ENCODE measurements around the gene RAB40C.

Gene RAB40C

GRCh38 chr16:575354-576196 is 14.3 kb upstream of the RAB40C start:
- DNase-seq, result no peak

DNA sequence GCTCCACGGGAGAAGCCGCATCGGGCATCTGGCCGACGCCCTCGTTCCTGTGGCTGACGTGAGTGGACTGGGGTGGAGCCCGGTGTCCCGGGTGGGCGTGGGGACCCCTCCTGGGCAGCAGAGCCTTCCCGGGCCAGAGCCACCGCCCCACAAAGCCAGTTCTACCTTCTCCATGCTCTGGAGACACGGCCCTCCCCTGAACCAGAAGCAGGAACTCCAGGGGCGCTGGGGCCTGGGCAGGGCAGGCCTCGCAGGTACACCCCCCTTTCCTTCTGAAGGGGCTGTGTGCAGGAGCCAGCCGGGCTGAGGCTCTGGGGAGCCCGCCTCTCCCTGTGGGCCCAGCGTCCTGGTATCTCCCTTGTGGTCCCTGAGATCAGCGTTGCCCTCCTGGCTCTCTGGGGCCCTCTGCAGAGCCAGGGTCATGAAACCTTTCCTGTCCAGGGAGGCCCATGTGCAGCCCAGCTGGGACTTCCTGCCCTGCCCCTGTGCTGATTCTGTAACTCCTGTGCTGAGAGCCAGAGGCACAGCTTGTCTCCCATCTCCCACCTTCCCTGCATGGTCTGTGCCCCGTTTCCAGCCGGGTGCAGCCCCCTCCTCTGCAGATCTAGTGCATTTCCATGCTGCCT is 13.6 kb upstream of the RAB40C start:
- no peak for DNase-seq

DNA sequence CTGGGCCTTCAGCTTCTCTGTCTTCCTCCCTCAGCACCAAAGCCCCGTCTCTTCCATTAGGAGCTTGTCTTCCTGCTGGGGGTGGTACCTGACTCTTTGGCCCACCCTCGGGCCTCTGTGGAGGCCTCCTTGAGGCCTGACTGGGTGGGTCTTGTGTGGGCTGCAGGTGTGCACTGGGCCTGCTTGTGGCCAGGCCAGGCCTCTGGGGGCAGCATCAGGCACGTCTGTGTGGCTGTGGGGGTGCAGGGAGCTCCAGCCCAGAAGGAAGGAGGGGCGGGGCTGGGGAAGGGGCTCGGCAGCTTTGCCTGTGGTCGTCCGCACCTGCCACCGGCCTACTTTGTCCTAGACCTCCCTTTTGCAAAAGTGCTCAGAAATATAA is 13.1 kb upstream of the RAB40C start:
- DNase-seq, result no peak

DNA sequence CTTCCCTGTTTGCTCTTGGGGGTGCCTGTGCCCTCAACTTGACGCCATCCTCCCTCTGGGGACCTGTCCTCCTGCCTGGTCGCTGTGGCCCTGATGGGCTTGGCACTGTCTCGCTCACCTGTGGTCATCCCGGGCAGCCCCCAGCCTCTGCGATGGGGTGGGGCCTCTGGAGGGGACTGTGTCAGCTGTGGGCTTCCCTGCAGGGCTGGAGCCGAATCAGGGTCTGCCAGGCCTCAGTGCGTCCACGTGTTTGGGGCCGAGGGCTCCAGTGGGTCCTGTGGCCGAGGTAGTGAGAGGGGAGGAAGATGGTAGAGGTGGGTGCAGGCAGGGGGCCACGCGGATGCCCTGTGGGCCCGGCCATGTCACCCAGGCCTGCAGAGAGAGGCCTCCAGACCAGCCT is 12.1 kb upstream of the RAB40C start:
- no peak for DNase-seq

GRCh38 chr16:578232-578869 is 11.5 kb upstream of the RAB40C start:
- no peak for DNase-seq

GRCh38 chr16:578870-579405 is 10.9 kb upstream of the RAB40C start:
- DNase-seq, result peak; percentile 61

- no peak for DNase-seq
These were observed 9.5 kb upstream of the RAB40C start for GRCh38 chr16:580141-580945.

DNA sequence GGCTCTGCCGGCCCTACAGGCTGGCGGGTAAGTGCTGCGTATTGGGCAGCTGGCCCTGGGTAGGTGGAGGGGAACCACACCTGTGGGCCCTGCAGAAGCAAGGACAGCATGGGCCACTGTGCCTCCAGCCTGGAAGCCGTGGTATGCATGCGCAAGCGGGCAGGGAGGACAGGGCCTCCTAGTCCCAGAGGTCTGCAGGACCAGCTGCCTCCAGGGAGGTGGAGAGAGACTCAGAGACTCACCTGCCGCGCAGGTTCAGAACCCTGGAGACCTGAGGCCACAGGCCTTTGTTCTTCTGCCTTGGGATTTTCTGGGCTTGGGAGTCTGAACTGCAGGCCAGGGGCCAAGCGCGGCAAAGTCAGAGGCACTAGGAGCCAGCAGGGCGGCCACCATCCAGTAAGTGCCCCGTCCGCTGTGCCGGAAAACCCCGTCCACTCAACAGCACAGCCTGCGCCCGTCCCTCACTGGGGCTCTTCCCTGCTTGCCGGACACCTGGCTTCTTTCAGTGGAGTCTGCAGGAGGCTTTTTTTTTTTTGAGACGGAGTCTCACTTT is 8.8 kb upstream of the RAB40C start:
- no peak for DNase-seq

- DNase-seq, result no peak
These were observed 7.7 kb upstream of the RAB40C start for GRCh38 chr16:582218-582613.

DNA sequence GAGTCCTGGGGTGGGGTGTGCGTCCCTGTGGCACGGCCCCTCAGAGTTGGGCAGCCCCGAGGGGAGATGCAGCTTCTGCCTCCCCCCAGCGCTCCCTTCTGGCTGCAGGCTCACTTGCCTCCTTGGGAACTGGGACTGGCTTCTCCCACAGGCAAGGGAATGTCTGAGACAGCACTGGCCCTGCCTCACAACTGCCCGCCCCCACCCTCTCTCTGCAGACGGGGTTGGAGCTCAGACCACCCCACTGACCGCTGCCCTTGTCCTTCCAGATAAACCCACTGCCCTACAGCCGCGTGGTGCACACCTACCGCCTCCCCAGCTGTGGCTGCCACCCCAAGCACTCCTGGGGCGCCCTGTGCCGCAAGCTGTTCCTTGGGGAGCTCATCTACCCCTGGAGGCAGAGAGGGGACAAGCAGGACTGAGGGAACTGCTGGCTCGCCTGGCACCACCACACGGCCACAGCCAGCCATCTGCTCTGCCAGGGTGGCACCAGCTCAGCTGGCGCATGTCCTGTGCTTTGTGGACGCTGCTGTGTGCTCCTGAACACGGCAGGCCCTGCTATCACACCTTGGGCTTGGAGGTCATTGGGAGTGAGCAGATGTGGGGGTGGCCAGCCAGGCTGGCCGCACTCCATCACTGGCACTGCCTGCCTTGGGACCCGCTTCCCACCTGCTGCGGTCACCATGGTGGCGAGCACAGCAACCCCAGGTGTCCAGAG is 7.1 kb upstream of the RAB40C start:
- DNase-seq, result no peak

DNA sequence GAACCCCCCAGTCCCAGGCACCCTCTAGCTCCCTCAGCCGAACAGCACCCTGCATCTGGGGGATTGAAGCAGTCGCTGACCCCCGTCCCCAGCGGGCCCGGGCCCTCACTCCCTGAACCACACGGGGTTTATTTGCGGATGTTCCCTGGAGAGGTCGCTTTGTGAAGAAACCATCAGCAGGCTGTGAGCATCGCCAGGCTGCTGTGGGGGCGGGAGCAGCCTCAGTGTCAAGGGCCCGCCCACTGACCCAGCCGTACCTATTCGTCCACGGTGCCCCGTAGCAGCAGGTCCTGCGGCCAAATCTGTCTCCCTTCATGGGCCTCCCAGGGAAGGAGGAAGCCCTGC is 6.4 kb upstream of the RAB40C start:
- DNase-seq, result no peak

DNA sequence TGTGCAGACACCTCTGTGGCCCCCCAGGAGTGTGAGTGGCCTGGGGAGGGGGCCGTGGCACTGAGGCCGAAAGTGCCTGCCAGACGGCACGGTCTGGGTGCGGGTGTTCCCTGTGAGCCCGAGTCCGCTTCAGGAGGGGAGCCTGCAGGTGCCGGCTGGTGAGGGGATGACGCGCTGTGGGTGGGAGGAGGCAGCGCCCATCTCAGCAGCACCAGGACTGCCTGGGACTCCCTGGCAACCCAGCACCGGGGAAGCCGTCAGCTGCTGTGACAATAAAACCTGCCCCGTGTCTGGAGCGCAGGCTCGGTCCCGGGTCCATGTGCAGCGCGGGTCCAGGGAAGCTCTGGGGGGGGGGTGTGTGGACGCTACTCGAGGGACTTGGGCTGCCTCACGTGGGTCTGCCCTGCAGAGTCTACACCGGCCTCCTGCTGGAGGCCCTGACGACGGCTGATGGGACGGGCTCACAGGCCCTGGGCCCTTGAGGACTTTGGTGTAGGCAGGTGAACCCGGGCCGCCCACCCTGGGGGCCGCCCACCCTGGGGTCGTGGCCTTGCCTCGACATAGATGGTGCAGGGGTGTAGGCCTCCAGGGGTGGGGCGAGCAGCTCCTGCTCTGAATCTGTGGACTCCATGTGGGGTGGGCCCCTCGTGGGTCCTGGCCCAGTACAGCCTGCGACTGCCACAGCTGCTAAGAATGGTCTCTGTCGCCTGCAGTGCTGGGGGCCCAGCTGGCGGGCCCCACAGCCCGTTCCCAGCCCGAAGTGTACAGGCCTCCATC is 5.9 kb upstream of the RAB40C start:
- no peak for DNase-seq

DNA sequence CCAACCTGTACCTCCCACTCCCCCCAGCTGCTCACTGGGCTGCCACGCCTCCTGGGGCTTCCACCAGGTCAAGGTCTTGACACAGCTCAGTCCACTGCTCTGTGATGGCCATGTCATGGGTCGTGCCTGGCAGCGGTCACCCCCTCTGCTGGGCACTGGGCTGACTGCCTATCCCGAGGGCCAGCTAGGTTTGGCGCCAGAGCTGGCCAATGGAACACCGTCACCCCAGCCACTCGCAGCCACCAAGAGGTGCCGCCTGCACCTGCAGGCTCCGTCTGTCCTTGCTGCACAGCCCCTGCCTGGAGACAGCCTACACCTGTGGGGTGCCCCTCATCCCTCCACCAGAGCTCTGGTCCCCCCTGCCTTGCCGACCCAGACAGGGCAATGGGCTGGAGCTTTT is 4.5 kb upstream of the RAB40C start:
- no peak for DNase-seq

GRCh38 chr16:586047-586644 is 3.7 kb upstream of the RAB40C start:
- no peak for DNase-seq

GRCh38 chr16:586645-587590 is 2.9 kb upstream of the RAB40C start:
- DNase-seq, result no peak

DNA sequence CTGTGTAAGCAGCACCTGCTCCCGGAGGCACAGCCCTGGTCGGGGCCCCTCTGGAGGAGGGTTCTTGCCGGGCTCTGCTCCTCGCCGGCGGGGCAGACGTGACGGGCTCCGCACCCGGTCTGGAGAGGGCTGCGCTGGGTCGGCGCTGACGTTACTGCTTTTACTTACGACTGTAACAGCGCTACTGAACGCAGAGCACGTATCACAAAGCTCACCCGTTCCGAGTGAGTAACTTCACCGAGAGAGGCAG is 1.3 kb upstream of the RAB40C start:
- DNase-seq, result peak; percentile 62

DNA sequence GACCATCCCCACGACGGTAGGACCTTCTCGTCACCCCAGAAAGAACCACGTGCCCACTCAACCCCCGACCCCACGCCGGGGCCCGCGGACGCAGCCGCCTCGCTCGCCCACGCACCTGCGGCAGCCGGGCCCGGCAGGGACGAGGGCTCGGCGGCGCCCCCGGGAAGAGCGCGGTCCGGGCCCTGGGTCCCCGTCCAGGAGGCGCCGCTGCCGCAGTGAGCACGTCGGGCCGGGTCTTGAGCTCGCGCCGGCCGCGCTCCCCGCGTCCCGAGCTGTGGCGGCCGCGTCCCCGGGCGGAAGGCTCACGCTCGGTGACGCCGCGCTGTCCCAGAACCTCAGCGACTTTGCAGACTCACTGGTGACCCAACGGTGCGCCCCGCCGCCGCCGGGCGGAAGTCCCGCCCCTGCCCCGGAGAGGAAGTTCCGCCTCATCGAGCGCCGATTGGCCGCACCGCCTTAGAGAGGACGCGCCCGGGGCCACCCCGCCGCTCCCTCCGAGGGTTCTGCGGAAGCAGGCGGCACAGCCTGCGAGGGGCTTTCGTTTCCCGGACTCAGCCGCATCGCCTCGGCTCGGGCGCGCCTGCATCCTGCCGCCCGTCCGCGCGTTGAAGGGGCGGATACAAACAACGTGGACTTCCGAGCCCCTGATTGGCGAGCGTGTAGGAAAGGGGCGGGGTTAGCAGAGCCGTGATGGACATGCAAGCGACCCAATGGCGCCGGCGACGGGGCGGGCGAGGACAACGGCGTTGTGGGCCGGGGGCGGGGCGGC is 793 bp upstream of the RAB40C start:
- DNase-seq, result peak; percentile 98

DNA sequence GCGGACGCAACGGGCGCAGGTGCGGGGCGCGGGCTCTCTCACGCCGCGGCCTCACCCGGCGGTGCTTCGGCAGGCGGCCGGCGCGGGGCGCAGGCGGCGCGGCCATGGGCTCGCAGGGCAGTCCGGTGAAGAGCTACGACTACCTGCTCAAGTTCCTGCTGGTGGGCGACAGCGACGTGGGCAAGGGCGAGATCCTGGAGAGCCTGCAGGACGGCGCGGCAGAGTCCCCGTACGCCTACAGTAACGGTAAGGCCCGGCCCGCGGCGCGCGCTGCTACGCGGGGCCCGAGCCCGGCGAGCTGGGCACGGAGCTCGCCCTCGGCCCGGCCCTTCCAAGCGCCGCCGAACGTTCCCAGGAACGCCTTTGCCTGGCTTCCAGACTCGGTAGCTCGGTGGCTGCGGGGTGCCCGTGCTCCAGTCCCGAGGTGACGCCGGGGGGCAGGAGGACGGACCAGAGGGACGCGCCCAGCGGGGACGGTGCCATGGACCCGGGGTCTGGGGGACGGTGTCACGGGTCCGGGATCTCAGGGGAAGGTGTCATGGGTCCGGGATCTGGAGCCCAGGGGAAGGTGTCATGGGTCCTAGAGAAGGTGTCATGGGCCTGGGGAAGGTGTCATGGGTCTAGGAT is 435 bp downstream of the RAB40C start:
- no peak for DNase-seq

DNA sequence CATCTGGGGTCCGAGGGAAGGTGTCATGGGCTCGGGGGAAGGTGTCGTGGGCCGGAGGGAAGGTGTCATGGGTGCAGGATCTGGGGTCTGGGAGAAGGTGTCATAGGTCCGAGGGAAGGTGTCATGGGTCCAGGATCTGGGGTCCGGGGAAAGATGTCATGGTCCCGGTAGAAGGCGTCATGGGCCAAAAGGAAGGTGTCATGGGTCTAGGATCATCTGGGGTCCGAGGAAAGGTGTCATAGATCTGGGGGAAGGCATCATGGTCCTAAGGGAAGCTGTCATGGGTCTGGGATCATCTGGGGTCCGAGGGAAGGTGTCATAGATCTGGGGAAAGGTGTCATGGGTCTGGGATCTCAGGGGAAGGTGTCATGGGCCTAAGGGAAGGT is 942 bp downstream of the RAB40C start:
- no peak for DNase-seq
